Astrocyte (in vitro differentiated cells and primary cell): Measurements from ENCODE around the gene TM7SF2.

Experiments
- EZH2 ChIP-seq: IDR thresholded peaks from 2 replicates; pipeline ENCODE4 v1.6.1; 2012; ENCODE audit warnings: mild to moderate bottlenecking, low read length, inconsistent platforms; ENCODE audit not compliant: insufficient read depth
- TF ChIP-seq, protein P1 (sequence below): IDR thresholded peaks from 2 replicates; pipeline ENCODE4 v1.5.1; 2011; ENCODE audit warnings: low read depth, mild to moderate bottlenecking, inconsistent platforms, low read length, moderate library complexity; ENCODE audit not compliant: insufficient read depth

DNA sequence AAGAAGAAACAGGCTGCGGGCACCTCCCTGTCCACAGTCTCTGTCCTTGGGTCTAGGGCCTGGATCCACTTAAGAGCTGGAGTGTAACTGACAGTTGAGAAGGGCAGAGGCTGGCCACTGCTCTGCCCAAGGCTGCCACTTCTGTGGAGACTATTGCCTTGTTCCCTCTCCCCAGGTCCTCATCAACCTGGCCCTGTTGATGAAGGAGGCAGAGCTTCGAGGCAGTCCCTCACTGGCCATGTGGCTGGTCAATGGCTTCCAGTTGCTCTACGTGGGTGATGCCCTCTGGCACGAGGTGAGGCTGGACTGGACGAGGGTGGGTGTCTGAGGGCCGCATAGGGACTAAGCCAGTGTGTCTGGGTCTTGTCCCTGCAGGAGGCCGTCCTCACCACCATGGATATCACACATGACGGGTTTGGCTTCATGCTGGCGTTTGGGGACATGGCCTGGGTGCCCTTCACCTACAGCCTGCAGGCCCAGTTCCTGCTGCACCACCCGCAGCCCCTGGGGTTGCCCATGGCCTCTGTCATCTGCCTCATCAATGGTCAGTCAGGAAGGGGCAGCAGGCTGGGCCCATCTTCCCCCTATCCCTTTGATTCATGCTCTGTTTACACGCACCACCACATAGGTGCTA lies 3.0 kb downstream of the TM7SF2 start:
- TF ChIP-seq, protein P1, sequence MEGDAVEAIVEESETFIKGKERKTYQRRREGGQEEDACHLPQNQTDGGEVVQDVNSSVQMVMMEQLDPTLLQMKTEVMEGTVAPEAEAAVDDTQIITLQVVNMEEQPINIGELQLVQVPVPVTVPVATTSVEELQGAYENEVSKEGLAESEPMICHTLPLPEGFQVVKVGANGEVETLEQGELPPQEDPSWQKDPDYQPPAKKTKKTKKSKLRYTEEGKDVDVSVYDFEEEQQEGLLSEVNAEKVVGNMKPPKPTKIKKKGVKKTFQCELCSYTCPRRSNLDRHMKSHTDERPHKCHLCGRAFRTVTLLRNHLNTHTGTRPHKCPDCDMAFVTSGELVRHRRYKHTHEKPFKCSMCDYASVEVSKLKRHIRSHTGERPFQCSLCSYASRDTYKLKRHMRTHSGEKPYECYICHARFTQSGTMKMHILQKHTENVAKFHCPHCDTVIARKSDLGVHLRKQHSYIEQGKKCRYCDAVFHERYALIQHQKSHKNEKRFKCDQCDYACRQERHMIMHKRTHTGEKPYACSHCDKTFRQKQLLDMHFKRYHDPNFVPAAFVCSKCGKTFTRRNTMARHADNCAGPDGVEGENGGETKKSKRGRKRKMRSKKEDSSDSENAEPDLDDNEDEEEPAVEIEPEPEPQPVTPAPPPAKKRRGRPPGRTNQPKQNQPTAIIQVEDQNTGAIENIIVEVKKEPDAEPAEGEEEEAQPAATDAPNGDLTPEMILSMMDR = no peak
- TF ChIP-seq EZH2 = no peak
